ENCODE measurements around the gene CMTM6.

DNA sequence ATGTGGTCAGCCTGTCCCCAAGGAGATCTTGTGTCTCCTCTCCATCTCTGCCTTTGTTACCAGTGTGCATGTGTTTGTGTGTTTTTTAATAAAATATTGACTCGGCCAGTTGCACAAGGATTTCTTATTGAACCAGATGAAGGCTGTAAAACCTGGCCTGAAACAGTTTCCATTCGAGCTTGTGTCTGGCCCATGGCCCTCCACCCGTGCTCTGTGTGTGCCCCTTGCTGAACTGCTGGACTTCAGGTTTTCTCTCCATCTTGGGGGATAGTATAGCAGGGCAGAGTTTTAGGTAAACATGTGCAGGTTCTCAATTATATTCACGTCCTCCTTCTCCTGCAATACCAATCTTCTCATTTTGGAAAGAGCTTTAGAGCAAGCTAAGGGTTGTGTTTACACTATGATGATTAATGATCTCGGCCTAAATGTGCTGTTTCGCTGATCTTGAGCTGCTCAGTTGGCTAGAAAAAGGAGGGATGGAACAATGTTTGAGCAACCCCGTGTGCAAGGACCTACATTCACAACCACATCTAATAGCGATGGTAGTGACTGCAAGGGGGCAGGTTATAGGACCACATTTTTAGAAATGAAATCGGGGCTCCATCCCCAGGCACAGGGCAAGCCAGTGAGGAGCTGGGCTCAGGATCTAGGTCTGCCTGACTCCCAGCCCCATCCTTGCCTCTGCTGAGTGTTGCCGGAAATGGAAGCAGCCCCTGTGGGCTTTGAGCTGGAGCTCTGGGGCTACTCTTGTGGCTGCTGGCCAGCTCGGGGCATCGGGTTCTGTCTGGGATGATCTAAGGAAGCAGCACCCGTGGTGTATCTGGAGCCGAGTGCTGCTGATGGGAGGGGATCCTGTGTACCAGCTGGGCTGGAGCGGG, 47.7 kb downstream of the CMTM6 start:
- TF ChIP-seq, protein P1, sequence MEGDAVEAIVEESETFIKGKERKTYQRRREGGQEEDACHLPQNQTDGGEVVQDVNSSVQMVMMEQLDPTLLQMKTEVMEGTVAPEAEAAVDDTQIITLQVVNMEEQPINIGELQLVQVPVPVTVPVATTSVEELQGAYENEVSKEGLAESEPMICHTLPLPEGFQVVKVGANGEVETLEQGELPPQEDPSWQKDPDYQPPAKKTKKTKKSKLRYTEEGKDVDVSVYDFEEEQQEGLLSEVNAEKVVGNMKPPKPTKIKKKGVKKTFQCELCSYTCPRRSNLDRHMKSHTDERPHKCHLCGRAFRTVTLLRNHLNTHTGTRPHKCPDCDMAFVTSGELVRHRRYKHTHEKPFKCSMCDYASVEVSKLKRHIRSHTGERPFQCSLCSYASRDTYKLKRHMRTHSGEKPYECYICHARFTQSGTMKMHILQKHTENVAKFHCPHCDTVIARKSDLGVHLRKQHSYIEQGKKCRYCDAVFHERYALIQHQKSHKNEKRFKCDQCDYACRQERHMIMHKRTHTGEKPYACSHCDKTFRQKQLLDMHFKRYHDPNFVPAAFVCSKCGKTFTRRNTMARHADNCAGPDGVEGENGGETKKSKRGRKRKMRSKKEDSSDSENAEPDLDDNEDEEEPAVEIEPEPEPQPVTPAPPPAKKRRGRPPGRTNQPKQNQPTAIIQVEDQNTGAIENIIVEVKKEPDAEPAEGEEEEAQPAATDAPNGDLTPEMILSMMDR (IDR thresholded peaks at IDR 0.05), result no peak
- TF ChIP-seq POLR2A (IDR thresholded peaks at IDR 0.05) (no peak), EP300 (IDR thresholded peaks at IDR 0.05) (no peak), POLR2AphosphoS5 (IDR thresholded peaks at IDR 0.05) (no peak)

Measured in upper lobe of left lung (tissue), 4 donors.